Heart left ventricle (tissue), 13 donors: ENCODE results near the gene ZNF148.

ENCODE experiments used
- POLR2A ChIP-seq, 2 donors: fragments of 450-650 bp; IDR thresholded peaks; one replicate each; pipeline ENCODE4 v1.6.1; 2017; ENCODE audit warnings: antibody characterized with exemption in 2 of 2, mild to moderate bottlenecking in 2 of 2, moderate library complexity in 2 of 2
- TF ChIP-seq, protein P1 (sequence below), 12 donors: fragments of 200-600 bp; sonication (generic) in 4 of 12; IDR thresholded peaks; one replicate each; pipeline versions ENCODE4 v1.5.0 to v1.8.0; 2018 to 2022; ENCODE audit warnings: antibody characterized with exemption in 12 of 12, mild to moderate bottlenecking in 5 of 12
- donor health status: ischemic (EF 13 %, LVEDD 7.1; RV severe dilation, severe dysfunction).
- donor health status: DM: no; HTN: yes; CAD: no.
- donor health status: DM: no; HTN: no; CAD: no.
- donor health status: ischemic (EF 25% LVEDD 6.9; RV normal size, moderate dysfunction).
- donor health status: ischemic (EF 25% LVEDD 5.7; RV mildly dilated, moderate dysfunction).
- donor health status: ischemic (EF 35%, LVEDD 5.7; RV mildly dilated, moderate dysfunction).
- donor health status: nonischemic (EF 11% LVEDD 7.7; RV severe dilation, severe dysfunction).
- donor health status: DM: yes; HTN: yes; CAD: no.
- donor health status: PGD.
- donor health status: ischemic (EF 29% LVEDD 5.4; RV normal size, mild dysfunction).
- donor health status: nonischemic (EF 23%, LVEDD 6.1; RV moderate dilation, normal function).

DNA sequence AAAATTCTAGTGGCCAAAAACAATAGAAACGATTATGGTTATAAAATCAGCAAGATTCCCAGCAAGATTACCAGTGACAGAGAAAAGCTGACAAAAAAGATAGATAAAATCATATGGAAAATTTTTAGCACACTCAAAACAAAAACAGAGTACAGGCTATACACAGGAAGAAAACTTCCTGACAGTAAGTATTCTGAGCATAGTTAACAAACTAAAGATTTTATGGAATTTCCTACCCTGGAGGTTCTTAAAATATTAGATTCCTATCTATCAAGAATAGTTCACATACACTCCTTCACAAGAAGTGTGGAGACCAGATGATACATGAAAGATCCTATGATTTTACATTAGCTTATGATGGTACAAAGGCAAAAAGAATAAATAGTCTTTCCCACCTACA, 50.8 kb downstream of the ZNF148 start:
- TF ChIP-seq, protein P1, sequence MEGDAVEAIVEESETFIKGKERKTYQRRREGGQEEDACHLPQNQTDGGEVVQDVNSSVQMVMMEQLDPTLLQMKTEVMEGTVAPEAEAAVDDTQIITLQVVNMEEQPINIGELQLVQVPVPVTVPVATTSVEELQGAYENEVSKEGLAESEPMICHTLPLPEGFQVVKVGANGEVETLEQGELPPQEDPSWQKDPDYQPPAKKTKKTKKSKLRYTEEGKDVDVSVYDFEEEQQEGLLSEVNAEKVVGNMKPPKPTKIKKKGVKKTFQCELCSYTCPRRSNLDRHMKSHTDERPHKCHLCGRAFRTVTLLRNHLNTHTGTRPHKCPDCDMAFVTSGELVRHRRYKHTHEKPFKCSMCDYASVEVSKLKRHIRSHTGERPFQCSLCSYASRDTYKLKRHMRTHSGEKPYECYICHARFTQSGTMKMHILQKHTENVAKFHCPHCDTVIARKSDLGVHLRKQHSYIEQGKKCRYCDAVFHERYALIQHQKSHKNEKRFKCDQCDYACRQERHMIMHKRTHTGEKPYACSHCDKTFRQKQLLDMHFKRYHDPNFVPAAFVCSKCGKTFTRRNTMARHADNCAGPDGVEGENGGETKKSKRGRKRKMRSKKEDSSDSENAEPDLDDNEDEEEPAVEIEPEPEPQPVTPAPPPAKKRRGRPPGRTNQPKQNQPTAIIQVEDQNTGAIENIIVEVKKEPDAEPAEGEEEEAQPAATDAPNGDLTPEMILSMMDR (IDR thresholded peaks at IDR 0.05), result no peak
- TF ChIP-seq POLR2A (IDR thresholded peaks at IDR 0.05), result no peak
